Central memory CD8-positive, alpha-beta T cell (primary cell): ENCODE results near the gene CIB2.
A peak's percentile ranks its signal among the peaks of the same experiment; 100 is the strongest.

Experiments
- ATAC-seq: fragments of 150-1000 bp; cut with Tn5 transposase; replicated peaks from 2 replicates; pipeline ENCODE4 v1.10.0; 2022; ENCODE audit warnings: mild to moderate bottlenecking, moderate FRiP score, moderate number of reproducible peaks; ENCODE audit not compliant: poor library complexity, severe bottlenecking; ENCODE audit errors: extremely low read depth
- DNase-seq, 2 donors: peaks; one replicate each; pipeline ENCODE4 v3.0.0; 2021; ENCODE audit warnings: low spot score in 2 of 2
- H3K27ac Mint-ChIP-seq: one replicate; pipeline ENCODE4 v1.8.0; 2022; ENCODE audit warnings: low read depth, mild to moderate bottlenecking, moderate library complexity, mixed read lengths
- H3K27me3 Mint-ChIP-seq: one replicate; pipeline ENCODE4 v1.8.0; 2022; ENCODE audit warnings: mixed read lengths
- H3K36me3 Mint-ChIP-seq: one replicate; pipeline ENCODE4 v1.8.0; 2022; ENCODE audit warnings: mild to moderate bottlenecking, moderate library complexity, mixed read lengths; ENCODE audit not compliant: insufficient read depth
- H3K4me1 Mint-ChIP-seq: one replicate; pipeline ENCODE4 v1.8.0; 2022; ENCODE audit warnings: mixed read lengths
- H3K4me3 Mint-ChIP-seq: one replicate; pipeline ENCODE4 v1.8.0; 2022; ENCODE audit warnings: mild to moderate bottlenecking, moderate library complexity, mixed read lengths
- H3K9me3 Mint-ChIP-seq: one replicate; pipeline ENCODE4 v1.8.0; 2022; ENCODE audit warnings: mixed read lengths

The CIB2 gene

GRCh38 chr15:78131295-78132061, at the start of gene CIB2:
Gene CIB2 (minus strand): TSS chr15:78131445. CDS start chr15:78131215, 230 bp downstream.
- H3K36me3 Mint-ChIP-seq: peaks cover 2% of the 10 kb centered on the region
- peaks cover 17% of the 10 kb centered on the region for H3K4me1 Mint-ChIP-seq
- H3K27ac Mint-ChIP-seq: peak within 1 kb of the TSS; percentile 79
- no peaks in the 10 kb centered on the region for H3K9me3 Mint-ChIP-seq
- H3K27me3 Mint-ChIP-seq: no peaks in the 10 kb centered on the region
- H3K4me3 Mint-ChIP-seq: peak within 1 kb of the TSS; percentile 92
- ATAC-seq (peak; percentile 65), DNase-seq (peak; percentile 61 to 71)

DNA sequence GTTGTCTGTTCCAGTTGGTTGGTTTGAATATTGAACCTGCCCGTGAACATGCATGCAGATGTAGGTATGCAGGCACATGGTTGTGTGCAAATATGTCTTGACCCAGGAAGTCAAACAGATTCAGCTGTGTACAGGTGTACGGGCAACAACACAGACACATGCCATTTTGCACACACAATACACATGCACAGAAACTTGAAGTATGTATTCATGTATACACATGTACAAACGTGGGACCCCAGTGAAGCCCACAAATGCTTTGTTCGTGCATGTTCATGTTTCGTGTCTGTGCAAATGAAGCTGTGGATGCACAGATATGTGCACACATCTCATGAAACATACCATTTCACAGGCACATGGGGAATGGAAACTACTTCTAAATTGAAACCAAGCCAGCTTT, 48.7 kb upstream of the CIB2 start:
- Mint-ChIP-seq H3K27ac (no peak overlapping the region), H3K27me3 (peaks cover 10% of the 10 kb centered on the region), H3K4me3 (no peak overlapping the region), H3K4me1 (peaks cover 5% of the 10 kb centered on the region), H3K36me3 (no peaks in the 10 kb centered on the region), H3K9me3 (no peaks in the 10 kb centered on the region)
- DNase-seq (no peak), ATAC-seq (no peak)

DNA sequence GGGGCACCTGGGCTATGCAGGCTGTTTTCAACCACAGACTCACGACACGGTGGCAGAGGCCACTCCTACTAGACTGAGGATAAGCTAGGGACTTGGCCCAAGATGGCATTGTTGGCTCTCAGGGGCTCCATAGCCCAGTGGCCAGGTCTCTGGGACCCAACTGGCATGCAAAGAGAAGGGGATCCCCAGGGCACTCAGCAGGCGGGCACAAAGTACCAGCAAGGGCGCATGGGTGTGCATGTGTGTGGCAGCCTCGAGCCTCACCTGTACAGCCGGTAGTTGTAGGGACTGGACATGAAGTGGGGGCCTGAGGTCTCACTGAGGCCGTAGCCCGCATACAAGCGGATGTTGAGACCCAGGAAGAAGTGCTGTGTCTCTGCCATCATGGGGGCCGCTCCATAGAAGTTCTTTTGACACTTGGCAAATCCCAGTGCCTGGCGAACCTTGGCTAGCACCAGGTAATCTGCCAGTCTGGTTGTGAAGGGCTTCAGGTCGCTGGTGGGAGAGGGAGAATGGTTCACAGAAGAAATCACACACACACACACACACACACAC, 48.1 kb upstream of the CIB2 start:
- no peaks in the 10 kb centered on the region for H3K36me3 Mint-ChIP-seq
- H3K9me3 Mint-ChIP-seq: no peaks in the 10 kb centered on the region
- peaks cover 11% of the 10 kb centered on the region for H3K4me1 Mint-ChIP-seq
- DNase-seq (no peak), ATAC-seq (no peak)
- no peak overlapping the region for H3K4me3 Mint-ChIP-seq
- peaks cover 10% of the 10 kb centered on the region for H3K27me3 Mint-ChIP-seq
- no peak overlapping the region for H3K27ac Mint-ChIP-seq

DNA sequence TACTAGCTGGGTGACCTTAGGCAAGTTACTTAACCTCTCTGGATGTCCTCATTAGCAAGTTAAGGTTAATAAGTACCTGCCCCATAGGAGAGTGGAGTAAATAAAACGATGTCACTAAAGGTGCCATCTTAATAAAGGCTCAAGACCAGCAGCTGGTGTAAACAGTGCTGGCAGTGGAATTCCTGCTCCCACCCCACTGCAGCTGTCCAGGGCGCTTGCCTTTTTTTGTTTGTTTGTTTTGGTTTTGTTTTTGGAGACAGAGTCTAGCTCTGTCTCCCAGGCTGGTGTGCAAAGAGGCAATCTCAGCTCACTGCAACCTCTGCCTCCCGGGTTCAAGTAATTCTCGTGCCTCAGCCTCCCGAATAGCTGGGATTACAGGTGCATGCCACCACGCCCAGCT, 46.8 kb upstream of the CIB2 start:
- H3K9me3 Mint-ChIP-seq: no peaks in the 10 kb centered on the region
- no peak for ATAC-seq
- H3K27ac Mint-ChIP-seq: no peak overlapping the region
- peaks cover 7% of the 10 kb centered on the region for H3K27me3 Mint-ChIP-seq
- DNase-seq: no peak
- no peak overlapping the region for H3K4me3 Mint-ChIP-seq
- H3K36me3 Mint-ChIP-seq: peaks cover 3% of the 10 kb centered on the region
- peaks cover 22% of the 10 kb centered on the region for H3K4me1 Mint-ChIP-seq

DNA sequence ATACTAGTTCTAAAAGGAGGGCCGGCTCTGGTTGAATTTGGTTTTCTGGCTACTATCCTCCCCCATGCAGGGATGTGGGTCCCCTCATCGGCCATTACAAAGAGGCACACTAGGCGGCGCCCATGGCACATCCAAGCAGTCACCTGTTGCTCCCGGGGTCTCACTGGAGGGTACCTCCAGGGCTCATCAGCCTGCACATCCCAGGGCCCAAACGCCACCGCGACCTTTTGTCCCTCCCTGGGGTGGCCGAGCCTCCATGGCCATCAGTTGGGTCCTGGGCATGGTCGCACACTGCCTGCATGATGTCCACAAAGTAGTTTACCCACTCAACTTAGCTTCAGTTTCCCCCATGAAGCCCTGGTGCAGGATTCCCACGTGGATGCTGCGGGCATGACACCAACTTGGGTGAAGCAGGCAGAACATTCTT, 46.2 kb upstream of the CIB2 start:
- Mint-ChIP-seq H3K4me1 (peaks cover 22% of the 10 kb centered on the region), H3K27ac (no peak overlapping the region), H3K4me3 (no peak overlapping the region), H3K27me3 (peaks cover under 1% of the 10 kb centered on the region), H3K9me3 (no peaks in the 10 kb centered on the region), H3K36me3 (peaks cover 3% of the 10 kb centered on the region)
- DNase-seq: no peak
- no peak for ATAC-seq

DNA sequence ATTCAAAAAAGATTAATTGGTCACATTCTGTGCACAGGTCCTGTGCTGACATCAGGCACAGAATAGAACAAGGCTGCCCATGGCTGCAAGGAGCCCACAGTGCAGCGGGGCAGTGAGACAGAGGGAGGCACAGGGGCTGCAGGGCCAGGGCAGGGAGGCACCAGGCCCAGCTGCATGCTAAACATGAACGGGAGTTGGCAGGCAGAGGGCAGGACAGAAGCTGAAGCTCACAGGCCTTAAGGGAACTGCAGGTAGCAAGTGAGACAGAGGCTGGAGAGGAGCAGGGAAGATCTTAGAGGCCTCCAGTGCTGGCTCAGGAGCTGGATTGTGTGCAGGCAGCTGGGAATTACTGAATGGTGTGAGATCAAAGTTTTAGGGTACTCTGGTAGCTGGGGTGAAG, 44.1 kb upstream of the CIB2 start:
- Mint-ChIP-seq H3K27ac (no peak overlapping the region), H3K4me1 (peaks cover 22% of the 10 kb centered on the region), H3K36me3 (peaks cover 3% of the 10 kb centered on the region), H3K27me3 (no peaks in the 10 kb centered on the region), H3K9me3 (no peaks in the 10 kb centered on the region), H3K4me3 (no peak overlapping the region)
- DNase-seq: no peak
- no peak for ATAC-seq

- Mint-ChIP-seq H3K36me3 (peaks cover 6% of the 10 kb centered on the region), H3K4me3 (no peak overlapping the region), H3K4me1 (peaks cover 22% of the 10 kb centered on the region), H3K27ac (peak overlapping the region; percentile 1), H3K27me3 (no peaks in the 10 kb centered on the region), H3K9me3 (no peaks in the 10 kb centered on the region)
- DNase-seq (no peak), ATAC-seq (peak; percentile 47)
Measured at GRCh38 chr15:78174401-78174800, 43.2 kb upstream of the CIB2 start.

DNA sequence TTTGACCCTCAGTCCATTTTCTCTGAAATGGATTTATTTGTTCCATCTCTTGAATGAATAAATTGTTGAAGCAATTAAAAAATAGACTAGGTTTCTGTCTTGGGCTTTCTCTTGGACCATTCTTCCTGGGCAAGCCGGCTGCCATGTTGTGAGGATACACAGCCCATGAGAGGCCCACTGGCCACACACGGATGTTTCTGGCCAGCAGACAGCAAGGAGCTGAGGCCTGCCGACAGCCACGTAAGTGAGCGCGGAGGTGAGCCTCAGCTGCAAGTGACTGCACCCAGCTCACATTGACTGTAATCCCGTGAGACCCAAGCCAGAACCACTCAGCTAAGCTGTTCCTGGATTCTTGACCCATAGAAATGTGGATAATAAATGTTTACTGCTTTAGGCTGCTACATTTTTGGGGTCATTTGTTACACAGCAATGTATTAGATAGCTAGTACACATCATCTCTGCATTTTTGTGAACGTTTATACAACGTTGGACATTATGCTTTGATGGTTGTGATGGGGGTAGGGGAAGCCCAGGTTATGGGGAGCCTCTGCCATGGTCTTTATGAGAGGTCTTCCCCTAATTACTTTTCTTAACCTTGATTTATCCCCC, 40.7 kb upstream of the CIB2 start:
- H3K36me3 Mint-ChIP-seq: peaks cover 13% of the 10 kb centered on the region
- ATAC-seq: no peak
- peaks cover 32% of the 10 kb centered on the region for H3K4me1 Mint-ChIP-seq
- H3K27ac Mint-ChIP-seq: no peak overlapping the region
- H3K4me3 Mint-ChIP-seq: no peak overlapping the region
- no peaks in the 10 kb centered on the region for H3K27me3 Mint-ChIP-seq
- DNase-seq: no peak
- no peaks in the 10 kb centered on the region for H3K9me3 Mint-ChIP-seq

DNA sequence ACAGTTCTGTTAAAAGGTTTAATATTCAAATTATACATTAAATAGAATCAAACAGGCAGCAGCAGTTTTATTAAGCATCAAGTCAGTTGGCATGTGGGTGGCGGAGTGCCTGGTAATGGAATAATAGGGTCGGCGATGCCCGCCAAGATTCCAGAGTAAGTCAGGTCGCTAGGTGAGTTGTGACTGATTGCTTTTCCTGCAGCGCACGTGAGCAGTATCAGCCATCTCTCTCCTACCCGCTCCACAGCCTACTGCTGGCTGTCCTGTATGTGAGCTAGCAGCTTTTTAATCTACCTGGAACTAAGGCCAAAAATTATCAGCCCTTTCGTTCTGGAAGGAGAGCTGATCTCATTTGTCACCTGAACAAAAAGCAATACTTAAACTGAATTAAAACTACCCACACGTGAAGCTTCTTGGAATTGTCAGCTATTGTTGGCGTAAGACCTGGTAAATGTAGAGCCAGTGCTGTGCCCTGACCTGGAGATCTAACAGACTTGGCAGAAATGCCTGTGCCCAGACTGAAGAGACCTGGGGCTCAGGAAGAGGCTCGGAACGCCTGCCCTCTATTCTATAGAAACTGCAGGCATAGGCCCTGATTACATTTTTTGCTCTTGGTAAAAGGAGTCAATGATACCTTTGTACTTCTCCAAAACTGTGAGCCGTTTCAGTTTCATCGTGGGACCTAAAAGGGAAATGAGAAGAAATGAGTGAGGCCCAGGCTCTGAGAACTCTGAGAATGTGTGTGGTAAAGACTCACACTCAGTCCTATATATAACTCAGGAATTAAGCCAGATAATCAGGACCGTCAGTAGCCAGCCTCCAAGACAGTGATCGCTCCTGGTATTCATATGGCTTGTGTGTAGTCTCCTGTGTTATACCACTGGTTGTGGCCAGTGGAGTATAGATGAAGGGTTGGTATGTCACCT, 39.9 kb upstream of the CIB2 start:
- Mint-ChIP-seq H3K9me3 (no peaks in the 10 kb centered on the region), H3K27ac (no peak overlapping the region), H3K4me3 (no peak overlapping the region), H3K27me3 (no peaks in the 10 kb centered on the region), H3K4me1 (peaks cover 32% of the 10 kb centered on the region), H3K36me3 (peaks cover 16% of the 10 kb centered on the region)
- DNase-seq: no peak
- ATAC-seq: no peak

GRCh38 chr15:78168608-78169007, 37.4 kb upstream of the CIB2 start:
- H3K27ac Mint-ChIP-seq: peak overlapping the region; percentile 38
- H3K9me3 Mint-ChIP-seq: no peaks in the 10 kb centered on the region
- H3K36me3 Mint-ChIP-seq: peaks cover 28% of the 10 kb centered on the region
- ATAC-seq (no peak), DNase-seq (no peak)
- no peaks in the 10 kb centered on the region for H3K27me3 Mint-ChIP-seq
- peaks cover 13% of the 10 kb centered on the region for H3K4me1 Mint-ChIP-seq
- no peak overlapping the region for H3K4me3 Mint-ChIP-seq

GRCh38 chr15:78167227-78167888, 36.1 kb upstream of the CIB2 start:
- Mint-ChIP-seq H3K9me3 (no peaks in the 10 kb centered on the region), H3K36me3 (peaks cover 33% of the 10 kb centered on the region), H3K4me3 (peak overlapping the region; percentile 16), H3K27me3 (no peaks in the 10 kb centered on the region), H3K4me1 (peaks cover 9% of the 10 kb centered on the region), H3K27ac (peak overlapping the region; percentile 83)
- peak; percentile 96 for ATAC-seq
- no peak for DNase-seq

GRCh38 chr15:78164010-78164409, 32.8 kb upstream of the CIB2 start:
- Mint-ChIP-seq H3K4me3 (no peak overlapping the region), H3K27ac (no peak overlapping the region), H3K27me3 (no peaks in the 10 kb centered on the region), H3K4me1 (peaks cover 9% of the 10 kb centered on the region), H3K36me3 (peaks cover 40% of the 10 kb centered on the region), H3K9me3 (no peaks in the 10 kb centered on the region)
- ATAC-seq (no peak), DNase-seq (no peak)
